Neural cell (in vitro differentiated cells): ENCODE measurements around the gene MAN2C1.
"Not testable (repeated sequence)": the region's sequence is repeated elsewhere in the genome, so short reads cannot be mapped to it uniquely, and the experiment has no call there.

ENCODE experiments used
- CTCF ChIP-seq: fragments of 450-650 bp; IDR thresholded peaks from 2 replicates; pipeline ENCODE4 v1.5.1; 2014; ENCODE audit warnings: antibody characterized with exemption, mild to moderate bottlenecking, moderate library complexity; ENCODE audit not compliant: poor library complexity, severe bottlenecking
- MXI1 ChIP-seq: fragments of 450-650 bp; conservative IDR thresholded peaks from 2 replicates; pipeline ENCODE4 v1.6.1; 2014; ENCODE audit warnings: antibody characterized with exemption, mild to moderate bottlenecking; ENCODE audit not compliant: poor library complexity, severe bottlenecking
- POLR2AphosphoS5 ChIP-seq: IDR thresholded peaks from 2 replicates; pipeline ENCODE4 v1.6.1; 2012
- RAD21 ChIP-seq: fragments of 450-650 bp; conservative IDR thresholded peaks from 2 replicates; pipeline ENCODE4 v1.6.1; 2014; ENCODE audit warnings: antibody characterized with exemption, mild to moderate bottlenecking, moderate library complexity
- SMC3 ChIP-seq: fragments of 450-650 bp; conservative IDR thresholded peaks from 2 replicates; pipeline ENCODE4 v1.6.1; 2014; ENCODE audit warnings: antibody characterized with exemption, mild to moderate bottlenecking, moderate library complexity; ENCODE audit not compliant: poor library complexity
- TAF1 ChIP-seq: IDR thresholded peaks from 2 replicates; pipeline ENCODE4 v1.6.1; 2012; ENCODE audit warnings: low read depth

GRCh38 chr15:75312548-75312947, 55.9 kb downstream of the MAN2C1 start:
- not testable (repeated sequence) for TF ChIP-seq CTCF, POLR2AphosphoS5, RAD21, TAF1, SMC3, MXI1
